ENCODE data around the gene MINDY4. TPM values are rescaled to one million over a fixed set of nuclear protein-coding genes. Genes with fewer than 3 reads are reported as not detected.
A peak's percentile ranks its signal among the peaks of the same experiment; 100 is the strongest.

MINDY4 gene
- total and polyA plus RNA-seq, 7 experiments from 2014 or later, result 0.41 to 1.5 (median 0.91) TPM

DNA sequence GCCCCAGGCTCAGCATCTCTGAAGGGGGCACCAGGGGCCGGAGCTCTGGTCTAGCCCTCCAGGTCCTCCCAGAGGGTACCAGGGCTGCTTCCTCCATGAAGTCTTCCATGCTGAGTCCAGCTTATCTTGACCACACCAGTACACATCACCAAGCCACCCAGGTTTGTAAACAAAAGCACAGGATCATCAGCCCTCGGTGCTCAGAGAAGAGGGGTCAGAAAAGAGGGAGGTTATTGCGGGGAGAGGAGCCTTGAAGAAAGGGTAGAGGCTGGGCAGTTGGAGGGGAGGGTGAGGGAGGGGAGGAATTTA lies 164.3 kb downstream of the MINDY4 start:
- CTCF ChIA-PET, result interaction anchor here (1.6 kb wide), 1 partner anchor 8 kb away, joined by 4 read pairs; no protein-coding TSS in a partner anchor
- Histone ChIP-seq H3K36me3 (ENCODE audit: control insufficient read depth in 2 of 3, insufficient read depth in 3 of 3, low read length in 3 of 3) (no peaks in the 10 kb centered on the region), H3K27ac (ENCODE audit: low read depth, low read length) (no peak overlapping the region), H3K27me3 (ENCODE audit: control insufficient read depth in 2 of 2, insufficient read depth in 2 of 2, low read length in 2 of 2) (no peaks in the 10 kb centered on the region), H3K4me1 (ENCODE audit: control insufficient read depth in 2 of 2, insufficient read depth in 2 of 2, low read length in 2 of 2) (no peaks in the 10 kb centered on the region), H3K9me3 (ENCODE audit: control insufficient read depth in 2 of 3, low read length in 3 of 3) (no peaks in the 10 kb centered on the region), H3K4me3 (ENCODE audit: low read length) (no peak overlapping the region)
- DNase-seq (no peak), ATAC-seq (no peak)
- Mint-ChIP-seq H3K27ac (no peak overlapping the region), H3K36me3 (no peaks in the 10 kb centered on the region), H3K4me3 (no peak overlapping the region), H3K27me3 (peaks cover 11 to 21% (median 14%) of the 10 kb centered on the region in 5 donors), H3K4me1 (no peaks in the 10 kb centered on the region), H3K9me3 (no peaks in the 10 kb centered on the region)
- intact Hi-C loops (cut with micrococcal nuclease), result no loop called here
- POLR2A ChIA-PET, result no interaction called here

DNA sequence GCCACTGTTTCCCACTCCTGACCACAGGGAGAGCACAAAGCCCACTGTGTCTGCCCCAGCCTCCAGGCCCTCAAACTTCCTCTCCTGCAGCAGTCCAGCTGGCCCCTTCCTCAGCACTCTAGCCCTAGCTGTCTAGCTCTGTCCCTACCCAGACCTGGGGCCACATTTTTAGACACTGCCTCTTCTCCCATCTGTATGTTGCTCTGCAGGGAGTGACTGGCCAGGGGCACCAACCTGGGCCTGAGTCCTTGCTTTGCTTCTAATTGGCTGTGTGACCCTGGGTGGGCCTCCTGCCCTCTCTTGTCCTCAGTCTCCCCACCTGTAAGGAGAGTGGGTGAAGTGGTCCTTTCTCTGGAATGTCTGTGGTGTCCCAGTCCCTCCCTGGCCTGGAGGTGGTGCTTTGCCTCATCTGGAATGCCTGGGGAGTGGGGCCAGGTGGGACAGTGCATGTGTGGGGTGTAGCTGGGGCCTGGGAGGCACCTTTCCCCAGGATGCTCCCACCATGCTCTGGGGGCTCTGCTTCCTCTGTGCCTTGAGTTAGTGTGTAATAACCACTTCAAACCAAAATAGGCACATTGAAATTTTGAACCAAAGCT lies 165.5 kb downstream of the MINDY4 start:
- ATAC-seq (no peak), DNase-seq (no peak)
- no peak overlapping the region for H3K4me3 Mint-ChIP-seq
- H3K36me3 Mint-ChIP-seq, result no peaks in the 10 kb centered on the region
- H3K27ac ChIP-seq (ENCODE audit: low read depth, low read length), result no peak overlapping the region
- H3K4me1 Mint-ChIP-seq, result no peaks in the 10 kb centered on the region
- no peaks in the 10 kb centered on the region for H3K27me3 ChIP-seq (ENCODE audit: control insufficient read depth in 2 of 2, insufficient read depth in 2 of 2, low read length in 2 of 2)
- H3K9me3 Mint-ChIP-seq, result no peaks in the 10 kb centered on the region
- peaks cover 17 to 32% (median 23%) of the 10 kb centered on the region in 5 donors for H3K27me3 Mint-ChIP-seq
- POLR2A ChIA-PET, result no interaction called here
- intact Hi-C loops (cut with micrococcal nuclease), result no loop called here
- CTCF ChIA-PET, result interaction anchor here (0.6 kb wide), 2 partner anchors 8 to 9 kb away, joined by 3 read pairs; no protein-coding TSS in a partner anchor
- H3K36me3 ChIP-seq (ENCODE audit: control insufficient read depth in 2 of 3, insufficient read depth in 3 of 3, low read length in 3 of 3), result no peaks in the 10 kb centered on the region
- no peak overlapping the region for H3K27ac Mint-ChIP-seq
- H3K4me3 ChIP-seq (ENCODE audit: low read length), result no peak overlapping the region
- H3K4me1 ChIP-seq (ENCODE audit: control insufficient read depth in 2 of 2, insufficient read depth in 2 of 2, low read length in 2 of 2), result no peaks in the 10 kb centered on the region
- no peaks in the 10 kb centered on the region for H3K9me3 ChIP-seq (ENCODE audit: control insufficient read depth in 2 of 3, low read length in 3 of 3)

DNA sequence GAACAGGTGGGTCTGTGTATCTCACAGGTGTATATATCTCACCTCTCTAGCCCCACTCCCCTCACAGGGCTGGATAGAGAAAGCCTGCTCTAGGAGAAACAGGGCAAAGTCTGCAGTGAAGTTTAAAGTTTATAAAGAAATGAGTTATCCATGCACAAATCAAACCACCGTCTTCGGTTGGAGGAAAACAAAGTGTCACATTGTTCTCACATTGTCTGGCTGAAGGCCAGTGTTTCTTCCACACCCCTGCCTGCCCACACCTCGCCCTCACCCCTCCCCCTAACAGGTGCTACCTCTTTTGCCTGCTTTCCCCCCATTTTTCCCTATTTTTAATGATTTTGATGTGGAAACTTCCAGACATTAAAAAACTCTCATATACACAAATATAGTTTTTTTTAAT lies 166.2 kb downstream of the MINDY4 start:
- H3K4me1 ChIP-seq (ENCODE audit: control insufficient read depth in 2 of 2, insufficient read depth in 2 of 2, low read length in 2 of 2), result no peaks in the 10 kb centered on the region
- H3K27ac ChIP-seq (ENCODE audit: low read depth, low read length), result no peak overlapping the region
- no peaks in the 10 kb centered on the region for H3K27me3 ChIP-seq (ENCODE audit: control insufficient read depth in 2 of 2, insufficient read depth in 2 of 2, low read length in 2 of 2)
- H3K4me3 ChIP-seq (ENCODE audit: low read length), result no peak overlapping the region
- intact Hi-C loops (cut with micrococcal nuclease), result no loop called here
- Mint-ChIP-seq H3K27ac (no peak overlapping the region), H3K36me3 (no peaks in the 10 kb centered on the region), H3K9me3 (no peaks in the 10 kb centered on the region), H3K4me1 (no peaks in the 10 kb centered on the region), H3K27me3 (peaks cover 24 to 35% (median 29%) of the 10 kb centered on the region in 5 donors), H3K4me3 (peak overlapping the region in 1 of 10 donors; percentile 26)
- DNase-seq, result no peak
- H3K9me3 ChIP-seq (ENCODE audit: control insufficient read depth in 2 of 3, low read length in 3 of 3), result no peaks in the 10 kb centered on the region
- ChIA-PET CTCF (interaction anchor here (0.6 kb wide), 1 partner anchor 9 kb away, joined by 3 read pairs; no protein-coding TSS in a partner anchor), POLR2A (no interaction called here)
- no peaks in the 10 kb centered on the region for H3K36me3 ChIP-seq (ENCODE audit: control insufficient read depth in 2 of 3, insufficient read depth in 3 of 3, low read length in 3 of 3)
- ATAC-seq, result no peak

GRCh38 chr7:30938435-30939316 lies 167.5 kb downstream of the MINDY4 start:
- H3K27me3 Mint-ChIP-seq, result peaks cover 25 to 43% (median 35%) of the 10 kb centered on the region in 5 donors
- intact Hi-C loops (cut with micrococcal nuclease), result loop anchor here in 1 of 2 donors (1.0 kb wide), 1 partner anchor 36 kb away; no protein-coding TSS in a partner anchor
- ChIA-PET POLR2A (no interaction called here), CTCF (interaction anchor here (0.8 kb wide), 1 partner anchor 82 kb away, joined by 4 read pairs; no protein-coding TSS in a partner anchor)
- Histone ChIP-seq H3K9me3 (ENCODE audit: control insufficient read depth in 2 of 3, low read length in 3 of 3) (no peaks in the 10 kb centered on the region), H3K27me3 (ENCODE audit: control insufficient read depth in 2 of 2, insufficient read depth in 2 of 2, low read length in 2 of 2) (no peaks in the 10 kb centered on the region), H3K36me3 (ENCODE audit: control insufficient read depth in 2 of 3, insufficient read depth in 3 of 3, low read length in 3 of 3) (no peaks in the 10 kb centered on the region), H3K4me3 (ENCODE audit: low read length) (no peak overlapping the region), H3K27ac (ENCODE audit: low read depth, low read length) (no peak overlapping the region), H3K4me1 (ENCODE audit: control insufficient read depth in 2 of 2, insufficient read depth in 2 of 2, low read length in 2 of 2) (no peaks in the 10 kb centered on the region)
- no peaks in the 10 kb centered on the region for H3K9me3 Mint-ChIP-seq
- peak in 8 of 9 donors; percentile 10 to 76 (median 36) for DNase-seq
- ATAC-seq, result peak; percentile 69
- H3K36me3 Mint-ChIP-seq, result no peaks in the 10 kb centered on the region
- H3K4me3 Mint-ChIP-seq, result no peak overlapping the region
- no peaks in the 10 kb centered on the region for H3K4me1 Mint-ChIP-seq
- H3K27ac Mint-ChIP-seq, result no peak overlapping the region

DNA sequence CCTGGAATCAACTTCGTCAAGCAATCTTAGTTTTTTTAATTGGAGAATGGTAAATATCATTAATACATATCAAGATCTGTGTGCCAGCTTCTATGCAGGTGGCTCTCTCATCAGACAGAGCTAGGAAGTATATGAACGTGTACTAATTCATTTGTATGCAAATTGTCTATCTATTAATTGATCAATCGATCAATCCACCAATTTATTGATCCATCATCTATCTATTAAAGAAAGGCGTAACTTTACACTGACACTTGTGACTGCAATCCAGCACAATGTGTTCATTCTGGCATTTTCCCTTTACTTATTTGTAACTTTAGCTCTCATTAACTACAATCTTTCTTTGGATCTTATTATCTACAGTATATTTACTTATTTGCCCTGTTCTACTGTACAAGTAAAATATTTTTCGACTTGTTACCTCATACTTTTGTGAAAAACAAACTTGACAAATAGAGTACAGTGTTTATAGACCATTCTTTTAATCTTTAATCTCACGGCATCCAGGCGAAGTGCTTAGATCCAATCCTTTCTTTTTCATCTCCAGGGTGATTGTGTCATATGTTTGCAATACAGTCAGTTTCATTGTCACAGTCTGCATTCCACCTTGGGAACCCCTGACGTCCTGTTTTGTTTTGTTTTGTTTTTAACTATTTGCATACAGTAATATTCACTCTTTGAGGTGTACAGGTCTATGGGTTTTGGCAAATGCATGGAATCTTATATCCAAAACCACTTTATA lies 170.5 kb downstream of the MINDY4 start:
- no peaks in the 10 kb centered on the region for H3K36me3 ChIP-seq (ENCODE audit: control insufficient read depth in 2 of 3, insufficient read depth in 3 of 3, low read length in 3 of 3)
- no peak overlapping the region for H3K4me3 Mint-ChIP-seq
- H3K36me3 Mint-ChIP-seq, result peaks cover 0 to 4% (median 0%) of the 10 kb centered on the region in 5 donors
- peaks cover 0 to 21% (median 10%) of the 10 kb centered on the region in 11 donors for H3K9me3 Mint-ChIP-seq
- DNase-seq (no peak), ATAC-seq (no peak)
- H3K4me3 ChIP-seq (ENCODE audit: low read length), result no peak overlapping the region
- H3K27me3 Mint-ChIP-seq, result peaks cover 45 to 57% (median 49%) of the 10 kb centered on the region in 5 donors
- H3K4me1 ChIP-seq (ENCODE audit: control insufficient read depth in 2 of 2, insufficient read depth in 2 of 2, low read length in 2 of 2), result no peaks in the 10 kb centered on the region
- H3K4me1 Mint-ChIP-seq, result no peaks in the 10 kb centered on the region
- intact Hi-C loops (cut with micrococcal nuclease), result no loop called here
- no peaks in the 10 kb centered on the region for H3K9me3 ChIP-seq (ENCODE audit: control insufficient read depth in 2 of 3, low read length in 3 of 3)
- H3K27ac ChIP-seq (ENCODE audit: low read depth, low read length), result no peak overlapping the region
- H3K27ac Mint-ChIP-seq, result no peak overlapping the region
- no peaks in the 10 kb centered on the region for H3K27me3 ChIP-seq (ENCODE audit: control insufficient read depth in 2 of 2, insufficient read depth in 2 of 2, low read length in 2 of 2)
- ChIA-PET POLR2A (no interaction called here), CTCF (no interaction called here)
